Breast epithelium (tissue), 3 donors: ENCODE results near the gene DGKB.

Experiments used
- POLR2AphosphoS5 ChIP-seq, 3 donors: sonication (generic); formaldehyde crosslinking; IDR thresholded peaks; one replicate each; pipeline ENCODE4 v1.6.1; 2017; ENCODE audit warnings: antibody characterized with exemption in 3 of 3
- TF ChIP-seq, protein P1 (sequence below), 3 donors: fragments of 450-650 bp; IDR thresholded peaks; one replicate each; pipeline ENCODE4 v1.5.1; 2016 to 2017; ENCODE audit warnings: antibody characterized with exemption in 3 of 3, mild to moderate bottlenecking in 3 of 3, moderate library complexity in 3 of 3

DNA sequence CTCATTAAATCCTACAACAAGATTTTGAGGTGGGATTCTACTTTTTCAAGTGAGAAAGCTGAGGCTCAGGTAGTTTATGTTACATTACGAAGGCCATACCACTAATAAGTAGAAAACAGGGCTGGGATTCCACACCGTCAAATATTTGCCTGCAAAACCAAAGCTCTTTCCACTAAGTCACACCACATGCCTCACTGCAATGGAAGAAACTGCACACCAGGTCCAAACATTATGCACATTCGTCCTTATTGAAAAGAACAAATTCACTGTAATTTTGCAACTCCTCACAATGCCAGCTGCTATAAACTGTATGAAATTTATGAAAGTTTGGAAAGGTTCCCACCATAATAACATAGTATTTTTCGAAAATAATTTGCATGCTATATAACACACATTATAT lies 66.5 kb downstream of the DGKB start:
- TF ChIP-seq, protein P1, sequence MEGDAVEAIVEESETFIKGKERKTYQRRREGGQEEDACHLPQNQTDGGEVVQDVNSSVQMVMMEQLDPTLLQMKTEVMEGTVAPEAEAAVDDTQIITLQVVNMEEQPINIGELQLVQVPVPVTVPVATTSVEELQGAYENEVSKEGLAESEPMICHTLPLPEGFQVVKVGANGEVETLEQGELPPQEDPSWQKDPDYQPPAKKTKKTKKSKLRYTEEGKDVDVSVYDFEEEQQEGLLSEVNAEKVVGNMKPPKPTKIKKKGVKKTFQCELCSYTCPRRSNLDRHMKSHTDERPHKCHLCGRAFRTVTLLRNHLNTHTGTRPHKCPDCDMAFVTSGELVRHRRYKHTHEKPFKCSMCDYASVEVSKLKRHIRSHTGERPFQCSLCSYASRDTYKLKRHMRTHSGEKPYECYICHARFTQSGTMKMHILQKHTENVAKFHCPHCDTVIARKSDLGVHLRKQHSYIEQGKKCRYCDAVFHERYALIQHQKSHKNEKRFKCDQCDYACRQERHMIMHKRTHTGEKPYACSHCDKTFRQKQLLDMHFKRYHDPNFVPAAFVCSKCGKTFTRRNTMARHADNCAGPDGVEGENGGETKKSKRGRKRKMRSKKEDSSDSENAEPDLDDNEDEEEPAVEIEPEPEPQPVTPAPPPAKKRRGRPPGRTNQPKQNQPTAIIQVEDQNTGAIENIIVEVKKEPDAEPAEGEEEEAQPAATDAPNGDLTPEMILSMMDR (IDR thresholded peaks at IDR 0.05), result no peak
- TF ChIP-seq POLR2AphosphoS5 (IDR thresholded peaks at IDR 0.05), result no peak
